H1 (cell line): Measurements from ENCODE around the gene DEDD2. TPM values are rescaled to one million over a fixed set of nuclear protein-coding genes. Genes with fewer than 3 reads are reported as not detected.

Experiments used
- CTCF ChIA-PET: fragments of 300-600 bp; sonication (Branson Sonifier 250); formaldehyde crosslinking; loops from one replicate; lab custom pipeline; 2021; ENCODE audit not compliant: partially characterized antibody; lab: Charles Lee
- POLR2A ChIA-PET: fragments of 300-600 bp; sonication (Branson Sonifier 250); formaldehyde crosslinking; loops from one replicate; lab custom pipeline; 2021; ENCODE audit warnings: inconsistent platforms; ENCODE audit not compliant: partially characterized antibody; lab: Charles Lee
- DNase-seq, 2 experiments: peaks; one replicate each; pipeline versions ENCODE4 v3.0.0 to v3.0.0-alpha.2; 2010 to 2022; ENCODE audit warnings: low spot score in 2 of 2, low read depth in 1 of 2, mixed read lengths in 1 of 2
- FAIRE-seq: peaks from 2 replicates; lab custom pipeline; 2011; peaks lifted over from hg19 to GRCh38; lab: Jason Lieb, UNC
- H2AFZ ChIP-seq: 2 replicates; pipeline ENCODE4 v1.8.1; 2012; ENCODE audit warnings: low read length, inconsistent platforms
- H2AK5ac ChIP-seq: 2 replicates; pipeline ENCODE4 v1.6.1; 2013; ENCODE audit warnings: low read depth, low read length
- H2BK120ac ChIP-seq: replicated peaks from 2 replicates; pipeline ENCODE3; 2013; ENCODE audit warnings: low read depth, low read length, inconsistent platforms
- H2BK12ac ChIP-seq: 2 replicates; pipeline ENCODE4 v1.6.1; 2013; ENCODE audit warnings: low read depth, low read length
- H2BK15ac ChIP-seq: 2 replicates; pipeline ENCODE4 v1.6.1; 2013; ENCODE audit warnings: low read length
- H2BK20ac ChIP-seq: 2 replicates; pipeline ENCODE4 v1.6.1; 2013; ENCODE audit warnings: low read length
- H2BK5ac ChIP-seq: 2 replicates; pipeline ENCODE4 v1.6.1; 2013; ENCODE audit warnings: low read depth, low read length
- H3K14ac ChIP-seq: 2 replicates; pipeline ENCODE4 v1.6.1; 2013; ENCODE audit warnings: inconsistent platforms; ENCODE audit not compliant: insufficient read length
- H3K18ac ChIP-seq: 2 replicates; pipeline ENCODE4 v1.6.1; 2013; ENCODE audit warnings: low read length; ENCODE audit errors: extremely low read depth
- H3K23ac ChIP-seq: 2 replicates; pipeline ENCODE4 v1.6.1; 2013; ENCODE audit warnings: inconsistent platforms; ENCODE audit not compliant: insufficient read length
- H3K23me2 ChIP-seq: 2 replicates; pipeline ENCODE4 v1.6.1; 2013; ENCODE audit warnings: low read depth, low read length
- H3K27ac ChIP-seq: 2 replicates; pipeline ENCODE4 v1.6.1; 2011; ENCODE audit warnings: low read depth, low read length, inconsistent platforms
- H3K27me3 ChIP-seq, 4 experiments: replicated peaks in 1 of 4; 1 replicate in 1 of 4; 2 replicates in 3 of 4; pipeline versions ENCODE4 v1.6.1 to v1.8.1; 2011 to 2013; ENCODE audit warnings: low read length in 3 of 4, mild to moderate bottlenecking in 3 of 4, inconsistent platforms in 2 of 4, mixed read lengths in 2 of 4, moderate library complexity in 1 of 4; ENCODE audit not compliant: control insufficient read depth in 3 of 4, insufficient read depth in 3 of 4; ENCODE audit errors: extremely low read depth in 1 of 4
- H3K36me3 ChIP-seq, 4 experiments: 2 replicates each; pipeline versions ENCODE4 v1.6.1 to v1.8.1; 2011 to 2013; ENCODE audit warnings: mild to moderate bottlenecking in 4 of 4, low read length in 3 of 4, moderate library complexity in 2 of 4, control low read depth in 1 of 4, inconsistent platforms in 1 of 4; ENCODE audit not compliant: insufficient read depth in 4 of 4, control insufficient read depth in 2 of 4
- H3K4ac ChIP-seq: replicated peaks from 2 replicates; pipeline ENCODE3; 2013; ENCODE audit warnings: low read length, low read depth, mixed read lengths, inconsistent platforms; ENCODE audit not compliant: insufficient read length
- H3K4me1 ChIP-seq, 4 experiments: replicated peaks in 1 of 4; 1 replicate in 1 of 4; 2 replicates in 3 of 4; pipeline versions ENCODE4 v1.6.1 to v1.8.1; 2011 to 2013; ENCODE audit warnings: low read length in 3 of 4, inconsistent platforms in 2 of 4, mixed read lengths in 1 of 4; ENCODE audit not compliant: insufficient read depth in 4 of 4, control insufficient read depth in 3 of 4
- H3K4me2 ChIP-seq, 2 experiments: 2 replicates each; pipeline versions ENCODE4 v1.6.1 to v1.8.1; 2011 to 2013; ENCODE audit warnings: low read depth in 2 of 2, low read length in 2 of 2, control low read depth in 1 of 2, inconsistent platforms in 1 of 2, mild to moderate bottlenecking in 1 of 2; ENCODE audit not compliant: insufficient read depth in 1 of 2
- H3K4me3 ChIP-seq, 4 experiments: fragments of 200-600, 300-600 bp in 1 of 4; sonication (generic), shearing (Covaris generic), sonication (Bioruptor Twin) in 1 of 4; 2 replicates each; pipeline versions ENCODE4 v1.5.1 to v1.8.1; 2011 to 2016; ENCODE audit warnings: low read length in 4 of 4, low read depth in 3 of 4, control low read depth in 2 of 4, inconsistent platforms in 2 of 4, mild to moderate bottlenecking in 2 of 4, mixed read lengths in 1 of 4, moderate library complexity in 1 of 4; ENCODE audit not compliant: insufficient read depth in 2 of 4; ENCODE audit errors: extremely low read depth in 1 of 4
- H3K56ac ChIP-seq: replicated peaks from 2 replicates; pipeline ENCODE3; 2013; ENCODE audit warnings: low read depth, mild to moderate bottlenecking, mixed read lengths, low read length, inconsistent platforms; ENCODE audit not compliant: insufficient read length
- H3K79me1 ChIP-seq: 2 replicates; pipeline ENCODE4 v1.6.1; 2013; ENCODE audit warnings: low read depth, low read length, control low read depth
- H3K79me2 ChIP-seq, 2 experiments: 2 replicates each; pipeline versions ENCODE4 v1.6.1 to v1.8.1; 2012 to 2013; ENCODE audit warnings: low read length in 2 of 2, mild to moderate bottlenecking in 2 of 2, inconsistent platforms in 1 of 2; ENCODE audit not compliant: insufficient read depth in 2 of 2, control insufficient read depth in 1 of 2
- H3K9ac ChIP-seq, 4 experiments: replicated peaks in 1 of 4; 1 replicate in 1 of 4; 2 replicates in 3 of 4; pipeline versions ENCODE4 v1.6.1 to v1.8.1; 2011 to 2013; ENCODE audit warnings: low read depth in 3 of 4, low read length in 3 of 4, control low read depth in 2 of 4, mild to moderate bottlenecking in 2 of 4, moderate library complexity in 2 of 4, inconsistent platforms in 1 of 4; ENCODE audit errors: extremely low read depth in 1 of 4
- H3K9me3 ChIP-seq, 2 experiments: 2 replicates each; pipeline versions ENCODE4 v1.6.1 to v1.8.1; 2012 to 2013; ENCODE audit warnings: mild to moderate bottlenecking in 2 of 2, moderate library complexity in 2 of 2, control low read depth in 1 of 2, inconsistent platforms in 1 of 2, low read depth in 1 of 2, low read length in 1 of 2, mixed read lengths in 1 of 2; ENCODE audit not compliant: insufficient read depth in 2 of 2
- H4K20me1 ChIP-seq, 2 experiments: replicated peaks in 1 of 2; 2 replicates each; pipeline versions ENCODE3 to v1.8.1; 2011 to 2013; ENCODE audit warnings: inconsistent platforms in 2 of 2, low read length in 2 of 2, mild to moderate bottlenecking in 1 of 2; ENCODE audit not compliant: insufficient read depth in 2 of 2, control insufficient read depth in 1 of 2
- H4K5ac ChIP-seq: 2 replicates; pipeline ENCODE4 v1.6.1; 2013; ENCODE audit warnings: low read length, low read depth, mixed read lengths, inconsistent platforms; ENCODE audit not compliant: insufficient read length
- H4K8ac ChIP-seq: 2 replicates; pipeline ENCODE4 v1.8.0; 2013; ENCODE audit warnings: mild to moderate bottlenecking, moderate library complexity, low read length, inconsistent platforms; ENCODE audit not compliant: insufficient read depth; ENCODE audit errors: extremely low read depth
- H4K91ac ChIP-seq: replicated peaks from 2 replicates; pipeline ENCODE3; 2013; ENCODE audit warnings: low read length, mixed read lengths, inconsistent platforms; ENCODE audit not compliant: insufficient read length
- BRCA1 ChIP-seq: IDR thresholded peaks from 2 replicates; pipeline ENCODE4 v1.6.1; 2012; ENCODE audit warnings: low read depth, low read length, improper control_type of control experiment
- CEBPB ChIP-seq: IDR thresholded peaks from 2 replicates; pipeline ENCODE4 v1.6.1; 2012; ENCODE audit warnings: low read depth, low read length
- CHD1 ChIP-seq: IDR thresholded peaks from 2 replicates; pipeline ENCODE4 v1.6.1; 2012; ENCODE audit warnings: low read depth, low read length, improper control_type of control experiment
- CREB1 ChIP-seq: IDR thresholded peaks from 2 replicates; pipeline ENCODE4 v1.6.1; 2012; ENCODE audit warnings: inconsistent platforms
- EGR1 ChIP-seq: IDR thresholded peaks from 2 replicates; pipeline ENCODE4 v1.6.1; 2011; ENCODE audit warnings: low read depth, low read length, borderline replicate concordance
- EP300 ChIP-seq, 2 experiments: IDR thresholded peaks; 1 replicate in 1 of 2; 2 replicates in 1 of 2; pipeline ENCODE4 v1.6.1; 2011 to 2012; ENCODE audit warnings: low read depth in 2 of 2, low read length in 2 of 2, mild to moderate bottlenecking in 2 of 2, borderline replicate concordance in 1 of 2, inconsistent platforms in 1 of 2, moderate library complexity in 1 of 2
- EZH2 ChIP-seq: fragments of 200-600 bp; sonication (generic); IDR thresholded peaks from 2 replicates; pipeline ENCODE4 v1.7.1; 2012; ENCODE audit warnings: low read depth, mild to moderate bottlenecking, moderate library complexity, low read length, inconsistent platforms; ENCODE audit not compliant: severe bottlenecking
- FOSL1 ChIP-seq: IDR thresholded peaks from 2 replicates; pipeline ENCODE4 v1.6.1; 2011; ENCODE audit warnings: mild to moderate bottlenecking, low read depth, low read length, moderate library complexity; ENCODE audit not compliant: insufficient read depth
- KDM4A ChIP-seq: IDR thresholded peaks from one replicate; pipeline ENCODE4 v1.7.1; 2012; ENCODE audit warnings: low read depth, mild to moderate bottlenecking, moderate library complexity, low read length, inconsistent platforms; ENCODE audit not compliant: severe bottlenecking
- RAD21 ChIP-seq, 2 experiments: IDR thresholded peaks in 1 of 2; conservative IDR thresholded peaks in 1 of 2; 2 replicates each; pipeline ENCODE4 v1.6.1; 2011; ENCODE audit warnings: low read depth in 2 of 2, low read length in 2 of 2, improper control_type of control experiment in 1 of 2, inconsistent platforms in 1 of 2, mild to moderate bottlenecking in 1 of 2, moderate library complexity in 1 of 2
- SIN3A ChIP-seq, 2 experiments: IDR thresholded peaks in 1 of 2; conservative IDR thresholded peaks in 1 of 2; 2 replicates each; pipeline ENCODE4 v1.6.1; 2011 to 2012; ENCODE audit warnings: low read length in 2 of 2, improper control_type of control experiment in 1 of 2, low read depth in 1 of 2, mild to moderate bottlenecking in 1 of 2
- SP1 ChIP-seq: IDR thresholded peaks from 2 replicates; pipeline ENCODE4 v1.6.1; 2011; ENCODE audit warnings: low read depth, low read length
- SRF ChIP-seq: IDR thresholded peaks from 2 replicates; pipeline ENCODE4 v1.6.1; 2011; ENCODE audit warnings: mild to moderate bottlenecking, low read depth, low read length, moderate library complexity
- ZNF274 ChIP-seq: IDR thresholded peaks from 2 replicates; pipeline ENCODE4 v1.7.0; 2012; ENCODE audit warnings: low read length, borderline replicate concordance; ENCODE audit errors: extremely low read depth
- WGBS, 2 experiments: shearing (Covaris generic) in 1 of 2; methylation state at CpG; one replicate each; pipeline versions ENCODE4 v1.1.6 to v1.1.7; 2013 to 2015; ENCODE audit warnings: low lambda C conversion rate in 2 of 2, mixed read lengths in 2 of 2, inconsistent platforms in 1 of 2, low coverage in 1 of 2, missing lambda C conversion rate in 1 of 2; ENCODE audit not compliant: insufficient replicate concordance in 2 of 2, insufficient coverage in 1 of 2, insufficient read length in 1 of 2; ENCODE audit errors: extremely low coverage in 1 of 2, missing lambda C conversion rate in 1 of 2; 5-methylcytosine and 5-hydroxymethylcytosine counted together
- polyA plus RNA-seq, 7 experiments: library from polyadenylated mRNA; depleted of rRNA in 3 of 7; stranded (reverse) in 5 of 7; unstranded in 2 of 7; fragments of >200 nt in 5 of 7; fragments of 200-250 nt in 2 of 7; gene quantifications; 1 replicate in 5 of 7; 2 replicates in 1 of 7; 4 replicates in 1 of 7; pipeline versions ENCODE4 v1.2.1 to v1.2.3, GENCODE V29; 2011 to 2013; ENCODE audit warnings: missing spikeins in 2 of 7, mixed read lengths in 2 of 7
- total RNA-seq: library from RNA; stranded (reverse); fragmentation: NEBNext Ultra II Directional; extraction: Animal tissue kit (Norgen Biotek cat#: 25700); gene quantifications from 2 replicates; pipeline ENCODE4 v1.2.1, GENCODE V29; 2021

DEDD2 gene
- total and polyA plus RNA-seq, 2 of the 8 experiments (the other 6 are each of a cell fraction or from before 2014, with no cell fraction given) = 37.8 to 65.0 TPM

DNA sequence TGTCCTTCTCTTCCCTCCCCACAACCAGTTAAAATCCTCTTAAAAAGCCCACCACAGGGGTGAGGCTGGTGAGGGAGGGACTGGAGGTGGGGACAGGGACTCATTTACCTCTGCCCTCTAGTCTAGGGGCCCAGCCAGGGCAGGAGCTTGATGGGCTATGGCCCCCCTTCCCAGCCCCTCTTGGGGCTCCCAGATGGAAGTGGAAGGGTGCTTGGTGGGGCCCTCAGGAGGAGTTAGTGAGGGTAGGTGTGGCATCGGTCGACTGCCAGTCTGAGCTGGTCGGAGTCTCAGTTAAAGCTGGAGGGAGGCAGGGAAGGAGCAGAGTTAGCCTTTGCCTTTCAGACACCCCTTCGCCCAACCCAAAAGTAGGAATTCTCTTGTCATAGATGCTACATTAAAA is 13.1 kb upstream of the DEDD2 start:
- DNase-seq (no peak), FAIRE-seq (no peak)
- Histone ChIP-seq H4K5ac (no peak overlapping the region), H3K23me2 (no peaks in the 10 kb centered on the region), H2BK12ac (no peak overlapping the region), H2BK20ac (no peak overlapping the region), H3K27me3 (no peaks in the 10 kb centered on the region), H2BK5ac (no peak overlapping the region), H3K9ac (no peak overlapping the region), H3K79me1 (peaks cover 3% of the 10 kb centered on the region), H3K79me2 (no peaks in the 10 kb centered on the region), H3K4me2 (no peak overlapping the region), H3K27ac (no peak overlapping the region), H2AK5ac (no peak overlapping the region), H3K18ac (no peak overlapping the region), H3K4me1 (no peaks in the 10 kb centered on the region), H2BK120ac (no peak overlapping the region), H3K14ac (no peak overlapping the region), H3K9me3 (no peaks in the 10 kb centered on the region), H3K4ac (no peak overlapping the region), H3K36me3 (peaks cover 17 to 66% (median 41%) of the 10 kb centered on the region in 4 experiments; a peak in 7 of 8 replicates), H4K20me1 (peaks cover 11 to 36% of the 10 kb centered on the region in 2 experiments), H2AFZ (no peak overlapping the region), H3K23ac (no peak overlapping the region), H3K4me3 (no peak overlapping the region), H4K91ac (no peak overlapping the region), H4K8ac (peak overlapping the region; percentile 38; the same call in 1 of the 2 replicates), H3K56ac (no peak overlapping the region), H2BK15ac (no peak overlapping the region)
- CTCF ChIA-PET = interaction anchor here (0.9 to 1.7 kb wide), 5 partner anchors 8 to 113 kb away, joined by 3 to 5 read pairs (median 4); no protein-coding TSS in a partner anchor
- POLR2A ChIA-PET = interaction anchor here (1.3 to 4.5 kb wide), 2 partner anchors 9 kb away, joined by 5 to 23 read pairs; no protein-coding TSS in a partner anchor
- 98% methylated on average over 4 of the region's 4 CpGs; no CpG with 5 or more reads in 1 of the 2 experiments for WGBS, 2 experiments
- TF ChIP-seq ZNF274 (no peak), BRCA1 (no peak), CREB1 (no peak), SIN3A (conservative IDR thresholded peaks at IDR 0.05 in 1 of 2, IDR thresholded peaks at IDR 0.05 in 1 of 2; ENCODE audit: low read depth in 1 of 2, low read length in 2 of 2) (no peak), FOSL1 (no peak), RAD21 (IDR thresholded peaks at IDR 0.05 in 1 of 2, conservative IDR thresholded peaks at IDR 0.05 in 1 of 2; ENCODE audit: low read depth in 2 of 2, low read length in 2 of 2) (no peak), SP1 (no peak), EGR1 (no peak), KDM4A (no peak), EP300 (IDR thresholded peaks at IDR 0.05; ENCODE audit: borderline replicate concordance in 1 of 2, low read depth in 2 of 2, low read length in 2 of 2) (no peak), CEBPB (no peak), SRF (no peak), CHD1 (no peak), EZH2 (no peak)
